ENCODE measurements around the gene C1orf167.

GRCh38 chr1:11778844-11779623, 17.0 kb downstream of the C1orf167 start:
- TF ChIP-seq EZH2 (IDR thresholded peaks at IDR 0.05; ENCODE audit: borderline replicate concordance, control insufficient read depth, low read depth, low read length) (no peak), SRF (IDR thresholded peaks at IDR 0.05; ENCODE audit: low read depth in 2 of 2, low read length in 2 of 2) (no peak), SP1 (IDR thresholded peaks at IDR 0.05; ENCODE audit: low read depth, low read length) (no peak), SMARCA5 (IDR thresholded peaks at IDR 0.05) (no peak), CTCF (IDR thresholded peaks at IDR 0.05 in 2 of 3, conservative IDR thresholded peaks at IDR 0.05 in 1 of 3; ENCODE audit: control insufficient read depth in 2 of 3, extremely low read depth in 1 of 3, insufficient read depth in 1 of 3, low read depth in 3 of 3, low read length in 3 of 3) (no peak), POLR2AphosphoS5 (IDR thresholded peaks at IDR 0.05; ENCODE audit: low read length) (no peak)
